Cardiac muscle cell (in vitro differentiated cells and primary cell): ENCODE data around the gene MRI1. TPM values are rescaled to one million over a fixed set of nuclear protein-coding genes. Genes with fewer than 3 reads are reported as not detected.

ENCODE experiments used
- DNase-seq, 2 donors: peaks; one replicate each; pipeline versions ENCODE4 v3.0.0 to v3.0.0-alpha.2; 2010 to 2017; ENCODE audit warnings: low read depth in 1 of 2, low spot score in 1 of 2
- H3K27ac ChIP-seq: fragments of 200-600 bp; sonication (generic); 2 replicates; pipeline ENCODE4 v1.5.1; 2016
- H3K27me3 ChIP-seq: fragments of 200-600 bp; sonication (generic); 2 replicates; pipeline ENCODE4 v1.6.0; 2016; ENCODE audit warnings: control low read depth
- H3K36me3 ChIP-seq: fragments of 200-600 bp; sonication (generic); 2 replicates; pipeline ENCODE4 v1.5.1; 2016; ENCODE audit warnings: control low read depth
- H3K4me1 ChIP-seq: fragments of 200-600 bp; sonication (generic); 2 replicates; pipeline ENCODE4 v1.8.1; 2017; ENCODE audit warnings: low read depth, mild to moderate bottlenecking, mixed run types
- H3K4me3 ChIP-seq: fragments of 200-600 bp; sonication (generic); 2 replicates; pipeline ENCODE4 v1.5.1; 2016; ENCODE audit warnings: mild to moderate bottlenecking
- H3K9me3 ChIP-seq: fragments of 200-600 bp; sonication (generic); 2 replicates; pipeline ENCODE4 v1.5.1; 2017; ENCODE audit warnings: low read depth, mild to moderate bottlenecking, control low read depth
- polyA plus RNA-seq: library from polyadenylated mRNA; unstranded; fragments of >200 nt; fragmentation: Nextera tagmentation; extraction: Ambion mirVana; gene quantifications from 2 replicates; pipeline ENCODE4 v1.2.1, GENCODE V29; 2016
- total RNA-seq: library from RNA; depleted of rRNA; stranded (reverse); fragments of >200 nt; gene quantifications from 2 replicates; pipeline ENCODE4 v1.2.3, GENCODE V29; 2016
- TF ChIP-seq, protein P1 (sequence below): IDR thresholded peaks from 2 replicates; pipeline ENCODE4 v1.5.1; 2012; ENCODE audit warnings: low read depth, mild to moderate bottlenecking, low read length

MRI1 gene
- total and polyA plus RNA-seq, 2 experiments from 2014 or later: 24.8 to 92.4 TPM

DNA sequence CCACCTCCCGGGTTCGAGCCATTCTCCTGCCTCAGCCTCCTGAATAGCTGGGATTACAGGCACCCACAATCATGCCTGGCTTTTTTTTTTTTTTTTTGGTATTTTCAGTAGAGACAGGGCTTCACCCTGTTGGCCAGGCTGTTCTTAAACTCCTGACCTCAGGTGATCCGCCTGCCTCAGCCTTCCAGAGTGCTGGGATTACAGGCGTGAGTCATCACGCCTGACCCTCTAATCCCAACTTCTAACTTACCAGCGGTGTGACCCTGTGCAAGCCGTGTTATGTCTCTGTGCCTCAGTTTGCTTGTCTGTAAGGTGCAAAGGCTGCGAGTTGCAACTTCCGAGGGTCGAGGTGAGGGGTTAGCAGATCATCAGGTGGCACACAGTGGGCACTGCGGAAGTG is 48.2 kb downstream of the MRI1 start:
- H3K36me3 ChIP-seq: no peaks in the 10 kb centered on the region
- DNase-seq: no peak

DNA sequence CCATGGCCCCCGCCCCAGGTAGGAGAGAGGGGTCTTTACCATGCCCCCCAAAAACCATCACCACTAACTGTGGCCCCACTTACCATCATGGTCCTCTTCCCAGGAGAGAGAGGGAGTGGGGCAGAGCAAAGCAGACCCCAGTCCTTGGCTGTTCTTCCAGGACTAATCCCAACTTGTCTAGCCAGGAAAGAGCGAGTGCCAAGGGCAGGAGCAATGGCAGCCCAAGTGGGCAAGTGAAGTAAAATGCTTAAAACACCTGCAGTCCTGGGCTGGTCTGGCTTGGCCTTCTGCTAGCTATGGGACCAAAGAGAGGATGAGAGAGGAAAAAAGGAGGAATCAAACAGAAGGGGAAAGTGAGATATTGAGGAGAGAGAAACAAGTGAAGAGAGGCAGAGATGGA is 48.8 kb downstream of the MRI1 start:
- TF ChIP-seq, protein P1, sequence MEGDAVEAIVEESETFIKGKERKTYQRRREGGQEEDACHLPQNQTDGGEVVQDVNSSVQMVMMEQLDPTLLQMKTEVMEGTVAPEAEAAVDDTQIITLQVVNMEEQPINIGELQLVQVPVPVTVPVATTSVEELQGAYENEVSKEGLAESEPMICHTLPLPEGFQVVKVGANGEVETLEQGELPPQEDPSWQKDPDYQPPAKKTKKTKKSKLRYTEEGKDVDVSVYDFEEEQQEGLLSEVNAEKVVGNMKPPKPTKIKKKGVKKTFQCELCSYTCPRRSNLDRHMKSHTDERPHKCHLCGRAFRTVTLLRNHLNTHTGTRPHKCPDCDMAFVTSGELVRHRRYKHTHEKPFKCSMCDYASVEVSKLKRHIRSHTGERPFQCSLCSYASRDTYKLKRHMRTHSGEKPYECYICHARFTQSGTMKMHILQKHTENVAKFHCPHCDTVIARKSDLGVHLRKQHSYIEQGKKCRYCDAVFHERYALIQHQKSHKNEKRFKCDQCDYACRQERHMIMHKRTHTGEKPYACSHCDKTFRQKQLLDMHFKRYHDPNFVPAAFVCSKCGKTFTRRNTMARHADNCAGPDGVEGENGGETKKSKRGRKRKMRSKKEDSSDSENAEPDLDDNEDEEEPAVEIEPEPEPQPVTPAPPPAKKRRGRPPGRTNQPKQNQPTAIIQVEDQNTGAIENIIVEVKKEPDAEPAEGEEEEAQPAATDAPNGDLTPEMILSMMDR: no peak
- H3K36me3 ChIP-seq: no peaks in the 10 kb centered on the region
- no peak for DNase-seq
- no peaks in the 10 kb centered on the region for H3K9me3 ChIP-seq
- H3K27me3 ChIP-seq: no peaks in the 10 kb centered on the region
- H3K27ac ChIP-seq: no peak overlapping the region
- H3K4me3 ChIP-seq: no peak overlapping the region
- H3K4me1 ChIP-seq: no peaks in the 10 kb centered on the region

More for the DNA sequence above, 48.2 kb downstream of the MRI1 start:
- TF ChIP-seq, protein P1: no peak
- Histone ChIP-seq H3K9me3 (no peaks in the 10 kb centered on the region), H3K4me3 (no peak overlapping the region), H3K4me1 (no peaks in the 10 kb centered on the region), H3K27ac (no peak overlapping the region), H3K27me3 (no peaks in the 10 kb centered on the region)

DNA sequence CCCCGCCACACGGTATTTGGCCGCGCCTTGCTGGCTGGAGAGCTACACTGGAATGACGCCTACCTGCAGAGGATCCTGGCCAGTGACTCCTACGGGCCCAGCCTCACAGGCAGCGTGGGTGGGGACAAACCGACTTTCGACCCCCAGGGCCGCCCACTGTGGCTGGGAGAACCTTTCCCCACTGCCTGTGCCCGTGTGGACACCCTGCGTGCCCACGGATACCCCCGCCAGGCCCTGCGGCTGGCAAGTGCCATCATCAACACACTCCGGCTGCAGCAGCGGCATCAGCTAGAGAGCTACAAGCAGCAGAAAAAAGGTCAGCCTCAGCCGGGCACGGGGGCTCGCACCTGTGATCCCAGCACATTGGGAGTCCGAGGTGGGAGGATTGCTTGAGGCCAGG is 50.2 kb downstream of the MRI1 start:
- Histone ChIP-seq H3K4me3 (no peak overlapping the region), H3K4me1 (no peaks in the 10 kb centered on the region), H3K27ac (no peak overlapping the region), H3K27me3 (no peaks in the 10 kb centered on the region), H3K9me3 (no peaks in the 10 kb centered on the region), H3K36me3 (peaks cover 2% of the 10 kb centered on the region)
- no peak for DNase-seq
- TF ChIP-seq, protein P1: no peak

DNA sequence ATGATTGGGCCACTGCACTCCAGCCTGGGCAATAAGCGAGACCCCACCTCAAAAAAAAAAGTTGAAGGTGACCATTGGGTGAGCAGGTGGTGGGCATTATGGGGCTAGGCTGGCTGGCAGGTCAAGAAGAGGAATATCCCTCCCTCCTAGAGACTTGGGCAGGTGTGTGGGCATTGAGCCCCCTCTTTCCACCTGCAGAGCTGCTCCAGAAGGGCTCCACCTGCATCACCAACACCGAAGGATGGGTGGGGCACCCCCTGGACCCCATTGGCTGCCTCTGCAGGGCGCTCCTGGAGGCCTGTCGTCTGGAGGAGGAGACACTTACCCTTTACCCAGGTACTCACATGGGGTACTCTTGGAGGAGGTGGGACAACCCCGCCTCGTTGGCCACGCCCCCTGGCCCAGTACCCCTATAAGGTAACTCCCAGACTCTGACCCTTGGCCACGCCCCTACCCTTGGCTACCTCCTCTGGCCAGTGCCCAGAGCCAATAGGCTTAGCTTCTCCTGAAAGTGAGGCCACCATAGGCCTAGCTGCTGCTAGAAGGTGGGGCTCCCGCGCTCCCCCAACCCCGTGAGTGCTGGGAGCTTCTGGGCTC is 52.8 kb downstream of the MRI1 start:
- Histone ChIP-seq H3K4me3 (peak overlapping the region; percentile 7), H3K36me3 (peaks cover 7% of the 10 kb centered on the region), H3K4me1 (no peaks in the 10 kb centered on the region), H3K9me3 (no peaks in the 10 kb centered on the region), H3K27ac (no peak overlapping the region), H3K27me3 (no peaks in the 10 kb centered on the region)
- peak in 1 of 2 donors; percentile 76 for DNase-seq
- TF ChIP-seq, protein P1: no peak

DNA sequence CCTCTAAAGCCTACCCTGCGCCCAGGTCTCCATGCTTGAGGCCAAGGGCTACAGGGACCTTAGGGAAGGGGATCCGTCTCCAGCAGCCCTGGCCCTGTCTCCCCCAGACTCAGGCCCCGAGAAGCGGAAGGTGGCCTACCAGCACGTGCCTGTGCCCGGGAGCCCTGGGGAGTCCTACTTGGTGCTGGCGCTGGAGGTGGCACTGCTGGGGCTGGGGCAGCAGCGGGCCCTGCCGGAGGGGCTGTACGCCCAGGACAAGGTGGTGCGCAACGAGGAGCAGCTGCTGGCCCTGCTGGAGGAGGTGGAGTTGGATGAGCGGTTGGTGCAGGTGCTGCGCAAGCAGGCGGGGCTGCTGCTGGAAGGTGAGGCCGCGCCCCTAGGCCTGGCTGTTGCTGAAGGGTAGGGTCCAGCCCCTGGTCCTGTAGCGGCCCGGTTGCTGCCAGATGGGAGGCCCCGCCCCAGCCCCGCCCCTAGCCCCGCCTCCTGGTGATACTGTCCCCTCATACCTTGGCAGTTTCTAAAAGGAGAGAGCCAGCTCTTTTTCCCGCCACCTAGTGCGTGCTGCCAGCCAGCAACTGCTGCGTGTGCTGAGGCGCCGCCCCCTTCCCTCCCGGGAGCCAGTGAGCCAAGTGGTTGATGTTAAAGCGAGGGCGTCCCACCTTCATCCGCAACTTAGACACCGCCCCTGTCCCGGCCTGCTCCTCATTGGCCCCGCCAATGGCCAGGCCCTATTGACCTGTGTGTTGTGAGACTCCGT is 53.5 kb downstream of the MRI1 start:
- Histone ChIP-seq H3K27ac (no peak overlapping the region), H3K9me3 (no peaks in the 10 kb centered on the region), H3K27me3 (no peaks in the 10 kb centered on the region), H3K4me1 (no peaks in the 10 kb centered on the region), H3K4me3 (peak overlapping the region; percentile 7), H3K36me3 (peaks cover 7% of the 10 kb centered on the region)
- TF ChIP-seq, protein P1: no peak
- peak in 1 of 2 donors; percentile 82 for DNase-seq
